ENCODE data around the gene HOXA7. TPM values are rescaled to one million over a fixed set of nuclear protein-coding genes. Genes with fewer than 3 reads are reported as not detected.

HOXA7 gene
- total and polyA plus RNA-seq, 2 experiments from 2014 or later = 0.24 TPM; not detected in 1

DNA sequence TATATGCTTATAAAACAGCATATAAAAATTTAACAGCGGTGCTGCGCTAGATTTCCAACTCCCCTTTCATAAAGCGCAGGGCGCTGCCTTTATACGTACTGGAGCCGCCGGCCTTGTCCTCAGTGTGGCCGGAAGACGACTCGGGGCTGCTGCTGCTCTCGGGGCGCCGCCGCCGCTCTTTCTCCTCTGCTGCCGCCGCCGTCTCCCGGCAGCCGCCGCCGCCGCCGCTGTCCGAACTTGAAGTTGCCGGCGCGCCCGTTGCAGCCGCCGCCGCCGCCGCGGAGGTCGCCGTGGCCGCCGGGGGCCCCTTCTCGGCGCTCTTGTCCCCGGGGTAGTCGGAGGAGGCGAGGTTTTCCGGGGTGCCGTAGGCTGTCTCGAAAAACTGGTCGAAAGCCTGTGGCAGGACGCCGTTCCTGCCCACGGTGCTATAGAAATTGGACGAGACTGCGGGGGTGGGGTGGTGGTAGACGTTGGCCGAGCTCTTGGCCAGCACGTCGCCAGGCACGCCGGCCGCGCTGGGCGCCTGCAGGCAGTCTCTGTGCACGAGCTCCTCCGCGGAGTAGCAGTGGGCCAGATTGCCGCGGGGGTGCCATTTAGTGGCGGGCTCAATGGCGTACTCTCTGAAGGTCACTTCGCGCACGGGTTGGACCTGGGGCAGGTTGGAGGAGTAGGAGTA, 28.0 kb upstream of the HOXA7 start:
- Mint-ChIP-seq H3K36me3 (ENCODE audit: low read depth) (no peaks in the 10 kb centered on the region), H3K27ac (no peak overlapping the region), H3K9me3 (peaks cover 7% of the 10 kb centered on the region; the same call in 2 of the 3 replicates), H3K27me3 (ENCODE audit: insufficient read depth, low read depth, poor library complexity) (peaks cover 100% of the 10 kb centered on the region), H3K4me3 (peak overlapping the region; percentile 32; the same call in 2 of the 3 replicates), H3K4me1 (peaks cover 41% of the 10 kb centered on the region)
- Histone ChIP-seq H2AFZ (no peak overlapping the region), H3K4me2 (peak overlapping the region; percentile 72), H3K9me2 (ENCODE audit: insufficient read depth) (no peaks in the 10 kb centered on the region), H3F3A (replicated peaks; ENCODE audit: low read depth) (peaks cover 57% of the 10 kb centered on the region), H3K27me3 (ENCODE audit: insufficient read depth) (peaks cover 100% of the 10 kb centered on the region), H3K4me3 (peak overlapping the region; percentile 44; the same call in 1 of the 2 replicates), H3K4me1 (ENCODE audit: insufficient read depth) (peaks cover 69% of the 10 kb centered on the region), H4K20me1 (replicated peaks; ENCODE audit: insufficient read depth) (peaks cover 53% of the 10 kb centered on the region), H3K36me3 (ENCODE audit: insufficient read depth) (no peaks in the 10 kb centered on the region), H3K79me2 (replicated peaks; ENCODE audit: insufficient read depth) (no peaks in the 10 kb centered on the region), H3K27ac (ENCODE audit: low read depth) (no peak overlapping the region)
- TF ChIP-seq ZNF331 (CRISPR knock-in tag; IDR thresholded peaks at IDR 0.05; ENCODE audit: low read depth) = no peak
- TF ChIP-seq, protein P1, sequence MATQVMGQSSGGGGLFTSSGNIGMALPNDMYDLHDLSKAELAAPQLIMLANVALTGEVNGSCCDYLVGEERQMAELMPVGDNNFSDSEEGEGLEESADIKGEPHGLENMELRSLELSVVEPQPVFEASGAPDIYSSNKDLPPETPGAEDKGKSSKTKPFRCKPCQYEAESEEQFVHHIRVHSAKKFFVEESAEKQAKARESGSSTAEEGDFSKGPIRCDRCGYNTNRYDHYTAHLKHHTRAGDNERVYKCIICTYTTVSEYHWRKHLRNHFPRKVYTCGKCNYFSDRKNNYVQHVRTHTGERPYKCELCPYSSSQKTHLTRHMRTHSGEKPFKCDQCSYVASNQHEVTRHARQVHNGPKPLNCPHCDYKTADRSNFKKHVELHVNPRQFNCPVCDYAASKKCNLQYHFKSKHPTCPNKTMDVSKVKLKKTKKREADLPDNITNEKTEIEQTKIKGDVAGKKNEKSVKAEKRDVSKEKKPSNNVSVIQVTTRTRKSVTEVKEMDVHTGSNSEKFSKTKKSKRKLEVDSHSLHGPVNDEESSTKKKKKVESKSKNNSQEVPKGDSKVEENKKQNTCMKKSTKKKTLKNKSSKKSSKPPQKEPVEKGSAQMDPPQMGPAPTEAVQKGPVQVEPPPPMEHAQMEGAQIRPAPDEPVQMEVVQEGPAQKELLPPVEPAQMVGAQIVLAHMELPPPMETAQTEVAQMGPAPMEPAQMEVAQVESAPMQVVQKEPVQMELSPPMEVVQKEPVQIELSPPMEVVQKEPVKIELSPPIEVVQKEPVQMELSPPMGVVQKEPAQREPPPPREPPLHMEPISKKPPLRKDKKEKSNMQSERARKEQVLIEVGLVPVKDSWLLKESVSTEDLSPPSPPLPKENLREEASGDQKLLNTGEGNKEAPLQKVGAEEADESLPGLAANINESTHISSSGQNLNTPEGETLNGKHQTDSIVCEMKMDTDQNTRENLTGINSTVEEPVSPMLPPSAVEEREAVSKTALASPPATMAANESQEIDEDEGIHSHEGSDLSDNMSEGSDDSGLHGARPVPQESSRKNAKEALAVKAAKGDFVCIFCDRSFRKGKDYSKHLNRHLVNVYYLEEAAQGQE (IDR thresholded peaks at IDR 0.05; ENCODE audit: unreplicated experiment) = no peak
- peak; percentile 70 for TF ChIP-seq EZH2phosphoT487 (IDR thresholded peaks at IDR 0.05; ENCODE audit: unreplicated experiment)
- peak; percentile 66 for TF ChIP-seq EZH2 (IDR thresholded peaks at IDR 0.05; ENCODE audit: low read depth, unreplicated experiment)
- peak; percentile 56; the same call in 1 of the 2 replicates for TF ChIP-seq CREB1 (CRISPR knock-in tag; IDR thresholded peaks at IDR 0.05; ENCODE audit: low read depth)
- no peak for TF ChIP-seq NANOG (IDR thresholded peaks at IDR 0.05; ENCODE audit: borderline replicate concordance)
- ATAC-seq (no peak), DNase-seq (ENCODE audit: low spot score) (peak; percentile 76)

DNA sequence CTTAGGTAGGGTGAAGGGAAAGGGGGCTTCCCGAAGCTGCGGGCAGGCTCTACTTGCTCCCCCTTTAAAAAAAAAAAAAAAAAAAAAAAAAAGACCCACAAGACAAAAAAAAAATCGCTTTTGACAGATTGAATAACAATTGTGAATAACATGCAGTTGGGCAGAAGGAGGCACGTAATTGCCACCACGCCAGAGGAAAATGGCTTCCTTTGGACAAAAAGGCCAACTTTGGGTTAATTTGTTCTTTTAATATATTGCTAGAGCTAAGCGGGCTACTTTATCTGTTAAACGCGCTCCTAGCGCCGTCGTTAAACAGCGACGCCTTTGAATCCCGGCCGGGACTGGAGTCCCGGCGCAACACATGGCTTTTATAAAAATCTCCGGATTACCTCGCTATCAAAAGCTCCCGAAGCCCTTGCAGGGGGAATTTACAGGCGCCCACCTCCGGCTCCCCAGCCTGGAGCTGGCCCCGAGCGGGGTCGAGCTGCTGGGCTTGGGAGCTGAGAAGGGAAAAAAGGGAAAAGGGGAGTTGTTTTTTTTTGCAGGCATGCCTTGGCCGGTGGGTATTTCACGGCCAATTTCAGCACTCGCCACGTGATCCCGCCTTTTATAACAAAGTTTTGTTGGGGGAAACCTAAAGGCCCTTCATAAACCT, 27.3 kb upstream of the HOXA7 start:
- TF ChIP-seq EZH2phosphoT487 (IDR thresholded peaks at IDR 0.05; ENCODE audit: unreplicated experiment) (peak; percentile 73), ZNF331 (CRISPR knock-in tag; IDR thresholded peaks at IDR 0.05; ENCODE audit: low read depth) (no peak), JUNB (IDR thresholded peaks at IDR 0.05; ENCODE audit: unreplicated experiment) (no peak), EZH2 (IDR thresholded peaks at IDR 0.05; ENCODE audit: low read depth, unreplicated experiment) (peak; percentile 97)
- TF ChIP-seq, protein P2, sequence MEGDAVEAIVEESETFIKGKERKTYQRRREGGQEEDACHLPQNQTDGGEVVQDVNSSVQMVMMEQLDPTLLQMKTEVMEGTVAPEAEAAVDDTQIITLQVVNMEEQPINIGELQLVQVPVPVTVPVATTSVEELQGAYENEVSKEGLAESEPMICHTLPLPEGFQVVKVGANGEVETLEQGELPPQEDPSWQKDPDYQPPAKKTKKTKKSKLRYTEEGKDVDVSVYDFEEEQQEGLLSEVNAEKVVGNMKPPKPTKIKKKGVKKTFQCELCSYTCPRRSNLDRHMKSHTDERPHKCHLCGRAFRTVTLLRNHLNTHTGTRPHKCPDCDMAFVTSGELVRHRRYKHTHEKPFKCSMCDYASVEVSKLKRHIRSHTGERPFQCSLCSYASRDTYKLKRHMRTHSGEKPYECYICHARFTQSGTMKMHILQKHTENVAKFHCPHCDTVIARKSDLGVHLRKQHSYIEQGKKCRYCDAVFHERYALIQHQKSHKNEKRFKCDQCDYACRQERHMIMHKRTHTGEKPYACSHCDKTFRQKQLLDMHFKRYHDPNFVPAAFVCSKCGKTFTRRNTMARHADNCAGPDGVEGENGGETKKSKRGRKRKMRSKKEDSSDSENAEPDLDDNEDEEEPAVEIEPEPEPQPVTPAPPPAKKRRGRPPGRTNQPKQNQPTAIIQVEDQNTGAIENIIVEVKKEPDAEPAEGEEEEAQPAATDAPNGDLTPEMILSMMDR (conservative IDR thresholded peaks at IDR 0.05; ENCODE audit: low read depth in 2 of 2) = no peak
- TF ChIP-seq, protein P1 (IDR thresholded peaks at IDR 0.05; ENCODE audit: unreplicated experiment) = no peak
- DNase-seq (ENCODE audit: low spot score) (no peak), ATAC-seq (no peak)
- peak overlapping the region; percentile 44; the same call in 1 of the 2 replicates for H3K4me3 ChIP-seq
- peaks cover 100% of the 10 kb centered on the region for H3K27me3 ChIP-seq (ENCODE audit: insufficient read depth)
- H3F3A ChIP-seq (replicated peaks; ENCODE audit: low read depth) = peaks cover 60% of the 10 kb centered on the region
- Mint-ChIP-seq H3K27me3 (ENCODE audit: insufficient read depth, low read depth, poor library complexity) (peaks cover 100% of the 10 kb centered on the region), H3K4me3 (peak overlapping the region; percentile 34; the same call in 2 of the 3 replicates), H3K27ac (no peak overlapping the region), H3K4me1 (peaks cover 46% of the 10 kb centered on the region), H3K36me3 (ENCODE audit: low read depth) (no peaks in the 10 kb centered on the region), H3K9me3 (peaks cover 7% of the 10 kb centered on the region; the same call in 2 of the 3 replicates)
- no peaks in the 10 kb centered on the region for H3K79me2 ChIP-seq (replicated peaks; ENCODE audit: insufficient read depth)
- peaks cover 70% of the 10 kb centered on the region for H3K4me1 ChIP-seq (ENCODE audit: insufficient read depth)
- H3K4me2 ChIP-seq = peak overlapping the region; percentile 72
- no peaks in the 10 kb centered on the region for H3K36me3 ChIP-seq (ENCODE audit: insufficient read depth)
- H3K9me2 ChIP-seq (ENCODE audit: insufficient read depth) = no peaks in the 10 kb centered on the region
- peaks cover 57% of the 10 kb centered on the region for H4K20me1 ChIP-seq (replicated peaks; ENCODE audit: insufficient read depth)
- no peak overlapping the region for H3K27ac ChIP-seq (ENCODE audit: low read depth)
- H2AFZ ChIP-seq = no peak overlapping the region

Data from GM23338 (cell line).